GM21717 (cell line): Measurements from ENCODE around the gene FAM53A.

Experiments
- ATAC-seq: cut with Tn5 transposase; IDR thresholded peaks from one replicate; pipeline ENCODE4 v1.9.1; 2021; ENCODE audit warnings: mild to moderate bottlenecking, moderate library complexity; ENCODE audit not compliant: unreplicated experiment

The FAM53A gene, protein sequence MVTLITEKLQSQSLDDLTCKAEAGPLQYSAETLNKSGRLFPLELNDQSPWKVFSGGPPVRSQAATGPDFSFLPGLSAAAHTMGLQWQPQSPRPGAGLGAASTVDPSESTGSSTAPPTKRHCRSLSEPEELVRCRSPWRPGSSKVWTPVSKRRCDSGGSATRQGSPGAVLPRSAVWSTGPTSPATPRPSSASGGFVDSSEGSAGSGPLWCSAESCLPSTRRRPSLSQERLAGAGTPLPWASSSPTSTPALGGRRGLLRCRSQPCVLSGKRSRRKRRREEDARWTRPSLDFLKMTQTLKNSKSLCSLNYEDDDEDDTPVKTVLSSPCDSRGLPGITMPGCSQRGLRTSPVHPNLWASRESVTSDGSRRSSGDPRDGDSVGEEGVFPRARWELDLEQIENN

GRCh38 chr4:1683736-1684505 lies at the start of gene FAM53A:
Gene FAM53A, minus strand, starts transcription at chr4:1684313. Its CDS starts 15,572 bp downstream, at chr4:1668741.
- peak; percentile 75 for ATAC-seq

DNA sequence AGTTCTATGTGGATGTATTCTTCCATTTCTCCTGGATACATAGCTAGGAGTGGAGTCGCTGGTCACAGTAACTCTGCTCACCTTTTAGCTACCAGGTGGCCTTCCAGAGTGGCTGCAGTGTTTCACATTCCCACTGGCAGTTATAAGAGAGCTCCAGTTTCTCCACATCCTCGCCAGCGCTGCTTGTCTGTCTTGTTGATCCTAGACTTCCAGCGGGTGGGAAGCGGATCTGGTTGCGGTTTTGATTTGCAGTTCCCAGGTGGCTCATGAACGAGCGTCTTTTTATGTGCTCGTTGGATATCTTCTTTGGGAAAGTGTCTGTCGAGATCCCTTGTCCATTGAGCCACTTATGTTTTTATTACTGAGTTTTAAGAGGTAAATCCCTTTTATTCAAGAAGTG lies 48.8 kb upstream of the FAM53A start:
- no peak for ATAC-seq

DNA sequence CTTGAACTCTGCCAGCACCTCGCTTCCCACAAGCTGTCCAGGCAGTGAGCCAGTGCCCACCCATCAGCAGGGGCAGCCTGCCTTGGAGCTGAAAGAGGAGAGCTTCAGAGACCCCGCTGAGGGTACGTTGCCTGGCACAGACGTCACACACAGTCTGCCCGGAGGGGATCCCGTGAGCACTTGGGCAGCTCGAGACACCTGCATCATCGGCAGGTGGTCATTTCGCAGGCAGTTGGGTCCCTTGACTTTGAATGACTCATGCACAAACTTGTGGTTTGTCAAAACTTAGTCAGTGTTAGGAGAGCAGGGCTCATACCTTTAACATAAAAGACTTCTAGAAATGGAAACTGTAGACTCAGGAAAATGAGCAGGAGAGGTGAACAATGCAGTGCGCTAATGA lies 47.1 kb upstream of the FAM53A start:
- no peak for ATAC-seq

- no peak for ATAC-seq
Measured at GRCh38 chr4:1730532-1731135, 46.5 kb upstream of the FAM53A start.

GRCh38 chr4:1728061-1728980 lies 44.2 kb upstream of the FAM53A start:
- ATAC-seq, result no peak

DNA sequence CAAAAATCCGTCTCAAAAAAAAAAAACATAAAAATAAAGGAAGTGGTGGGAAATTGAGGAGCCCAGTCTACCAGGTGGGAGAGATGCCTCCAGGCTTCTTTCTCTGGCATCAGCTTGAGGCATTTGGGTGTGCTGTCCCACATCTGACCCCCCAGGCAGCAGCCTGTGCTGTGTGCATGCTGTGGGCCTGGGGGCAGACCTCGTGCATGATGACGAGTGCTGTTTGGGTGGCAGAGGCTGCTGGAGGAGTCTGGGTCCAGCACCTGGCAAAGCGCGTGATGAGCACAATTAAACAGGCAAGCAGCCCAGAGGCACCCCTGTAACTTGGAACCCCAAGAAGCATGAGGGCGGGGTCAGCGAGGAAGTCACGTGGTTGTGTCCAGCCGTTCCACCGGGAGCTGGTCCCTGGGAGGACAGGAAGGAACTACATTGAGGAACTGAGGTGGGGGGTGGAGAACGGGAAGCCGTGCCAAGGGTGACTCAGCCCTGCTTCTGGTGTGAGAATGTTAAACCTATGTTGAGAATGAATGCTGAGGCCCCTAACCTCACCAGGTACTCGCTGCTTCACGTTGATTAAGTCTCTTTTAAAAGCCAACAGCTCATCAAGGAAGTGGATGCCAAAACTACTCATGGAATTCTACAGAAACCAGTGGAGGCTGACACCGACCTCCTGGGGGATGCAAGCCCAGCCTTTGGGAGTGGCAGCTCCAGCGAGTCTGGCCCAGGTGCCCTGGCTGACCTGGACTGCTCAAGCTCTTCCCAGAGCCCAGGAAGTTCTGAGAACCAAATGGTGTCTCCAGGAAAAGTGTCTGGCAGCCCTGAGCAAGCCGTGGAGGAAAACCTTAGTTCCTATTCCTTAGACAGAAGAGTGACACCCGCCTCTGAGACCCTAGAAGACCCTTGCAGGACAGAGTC lies 43.3 kb upstream of the FAM53A start:
- ATAC-seq, result no peak

DNA sequence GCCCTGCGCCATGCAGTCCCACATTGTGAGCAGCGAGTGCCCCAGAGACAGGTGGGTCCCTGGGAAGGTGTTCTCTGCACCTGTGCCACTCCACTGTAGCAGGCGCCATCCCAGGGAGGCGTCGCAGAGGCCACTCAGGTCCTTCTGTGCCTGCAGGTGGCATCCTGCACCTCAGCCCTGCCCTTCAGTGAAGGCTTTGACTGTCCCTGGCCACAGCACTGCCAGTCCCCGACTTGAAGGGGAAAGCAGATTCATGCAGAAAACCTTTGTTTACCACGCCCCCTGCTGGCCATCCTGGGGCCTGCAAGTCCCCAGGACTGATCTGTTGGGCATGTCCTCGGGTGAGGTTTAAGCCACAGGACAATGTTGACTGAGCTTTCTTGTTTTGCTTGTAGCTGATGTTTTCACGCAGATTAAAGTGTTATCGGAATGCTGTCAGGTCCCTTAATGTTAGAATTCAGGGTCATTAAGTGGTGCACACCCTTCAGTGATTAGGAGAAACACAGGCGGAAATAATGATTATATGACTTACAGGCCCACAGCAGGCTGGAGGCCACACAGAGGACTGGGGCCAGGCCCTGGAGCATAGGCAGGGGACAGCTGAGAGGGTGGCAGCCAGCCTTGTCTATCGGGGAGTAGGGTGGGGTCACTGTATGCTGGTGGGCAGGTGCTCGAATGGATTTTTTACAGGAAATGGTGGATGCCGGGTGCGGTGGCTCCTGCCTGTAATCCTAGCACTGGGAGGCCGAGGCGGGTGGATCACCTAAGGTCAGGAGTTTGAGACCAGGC lies 42.2 kb upstream of the FAM53A start:
- no peak for ATAC-seq

DNA sequence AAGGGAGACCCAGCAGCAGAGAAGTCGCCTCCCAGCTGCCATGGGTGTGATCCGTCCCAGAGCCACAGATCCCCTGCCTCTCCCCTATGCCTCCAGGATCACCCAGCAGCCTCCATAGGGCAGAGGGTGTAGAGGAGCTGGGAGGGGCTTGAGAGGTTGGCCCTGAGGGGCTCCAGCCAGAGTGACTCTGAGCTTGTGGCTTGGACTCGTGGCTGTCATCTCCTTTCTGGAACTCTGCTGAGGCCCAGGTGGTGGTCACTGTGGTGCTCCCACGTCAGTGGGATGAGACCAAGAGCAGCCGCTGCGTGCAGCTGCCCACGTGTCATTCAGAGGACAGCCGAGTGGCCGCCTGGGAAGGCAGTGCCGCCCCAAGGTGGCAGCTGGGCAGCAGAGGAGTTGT lies 41.4 kb upstream of the FAM53A start:
- no peak for ATAC-seq

DNA sequence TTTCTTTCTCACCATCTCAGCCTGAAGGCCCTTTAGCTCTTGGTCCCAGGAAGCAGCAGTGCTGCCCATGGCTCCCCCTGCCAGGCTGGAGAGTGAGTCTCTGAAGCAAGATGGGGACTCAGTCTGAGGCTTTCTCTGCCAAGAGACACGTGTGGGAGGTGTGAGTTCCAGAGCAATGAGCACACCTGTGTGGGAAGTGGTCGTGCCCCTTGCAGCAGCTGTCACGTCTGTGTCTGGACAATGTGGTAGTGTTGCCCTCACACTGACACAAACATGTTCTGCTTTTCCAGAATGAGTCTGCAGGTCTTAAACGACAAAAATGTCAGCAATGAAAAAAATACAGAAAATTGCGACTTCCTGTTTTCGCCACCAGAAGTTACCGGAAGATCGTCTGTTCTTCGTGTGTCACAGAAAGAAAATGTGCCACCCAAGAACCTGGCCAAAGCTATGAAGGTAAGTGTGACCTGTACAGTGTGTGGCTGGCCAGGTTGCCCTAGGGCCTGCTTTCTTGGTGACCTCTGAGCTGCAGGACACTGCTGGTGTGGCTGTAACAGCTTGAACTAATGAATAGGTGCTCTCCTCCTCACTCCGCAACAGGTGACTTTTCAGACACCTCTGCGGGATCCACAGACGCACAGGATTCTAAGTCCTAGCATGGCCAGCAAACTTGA lies 39.2 kb upstream of the FAM53A start:
- no peak for ATAC-seq

- no peak for ATAC-seq
Measured at GRCh38 chr4:1722551-1723118, 38.5 kb upstream of the FAM53A start.

DNA sequence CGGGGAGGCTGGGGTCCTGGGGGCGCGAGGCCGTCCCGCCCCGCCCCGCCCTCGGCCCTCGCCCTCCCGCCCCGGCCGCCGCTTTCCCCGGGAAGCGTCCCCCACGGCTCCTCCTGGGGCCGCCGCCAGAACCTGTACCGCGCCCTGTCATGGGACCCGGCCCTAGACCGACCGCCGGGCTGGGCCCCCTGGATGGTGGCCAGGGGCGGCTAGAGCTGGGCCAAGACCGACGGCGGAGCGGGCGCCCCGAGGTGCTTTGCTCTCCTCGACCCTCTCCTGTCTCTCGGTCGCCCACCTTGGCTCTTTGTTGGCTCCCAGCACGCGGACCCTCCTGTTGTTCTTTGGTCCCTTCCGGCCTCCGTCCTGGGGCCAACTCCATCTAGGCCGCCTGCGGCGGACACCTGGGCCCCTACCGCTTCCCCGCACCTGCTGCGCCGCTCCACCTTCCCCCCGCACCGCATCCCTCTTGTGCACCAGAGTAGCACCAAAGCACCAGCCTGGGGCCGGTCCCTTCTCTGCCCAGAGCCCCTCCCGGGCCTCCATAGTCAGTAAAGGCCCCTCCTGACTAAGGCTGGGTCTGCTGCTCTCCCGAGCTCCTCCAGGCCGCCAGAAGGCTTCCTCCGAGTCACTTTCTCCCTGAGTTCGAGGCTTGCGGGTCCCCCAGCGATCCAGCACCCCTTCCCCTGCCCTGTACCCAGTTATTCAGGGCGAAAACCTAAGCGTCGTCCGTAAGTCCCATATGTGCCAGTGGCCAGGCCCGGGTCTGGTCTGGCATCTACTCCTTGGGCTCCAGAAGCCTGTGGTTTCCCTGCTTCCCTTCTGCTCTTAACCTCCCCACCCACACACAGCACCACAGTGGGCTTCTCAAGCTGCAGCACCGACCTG lies 37.8 kb upstream of the FAM53A start:
- peak; percentile 3 for ATAC-seq

GRCh38 chr4:1721003-1721665 lies 37.0 kb upstream of the FAM53A start, which contains the start of the genes TACC3 and TMEM129:
Gene TACC3, plus strand, starts transcription at chr4:1721521. Its CDS starts 1,901 bp downstream, at chr4:1723422.
Gene TMEM129, minus strand, starts transcription at chr4:1721323. Its CDS starts 486 bp downstream, at chr4:1720837.
- peak; percentile 74 for ATAC-seq

DNA sequence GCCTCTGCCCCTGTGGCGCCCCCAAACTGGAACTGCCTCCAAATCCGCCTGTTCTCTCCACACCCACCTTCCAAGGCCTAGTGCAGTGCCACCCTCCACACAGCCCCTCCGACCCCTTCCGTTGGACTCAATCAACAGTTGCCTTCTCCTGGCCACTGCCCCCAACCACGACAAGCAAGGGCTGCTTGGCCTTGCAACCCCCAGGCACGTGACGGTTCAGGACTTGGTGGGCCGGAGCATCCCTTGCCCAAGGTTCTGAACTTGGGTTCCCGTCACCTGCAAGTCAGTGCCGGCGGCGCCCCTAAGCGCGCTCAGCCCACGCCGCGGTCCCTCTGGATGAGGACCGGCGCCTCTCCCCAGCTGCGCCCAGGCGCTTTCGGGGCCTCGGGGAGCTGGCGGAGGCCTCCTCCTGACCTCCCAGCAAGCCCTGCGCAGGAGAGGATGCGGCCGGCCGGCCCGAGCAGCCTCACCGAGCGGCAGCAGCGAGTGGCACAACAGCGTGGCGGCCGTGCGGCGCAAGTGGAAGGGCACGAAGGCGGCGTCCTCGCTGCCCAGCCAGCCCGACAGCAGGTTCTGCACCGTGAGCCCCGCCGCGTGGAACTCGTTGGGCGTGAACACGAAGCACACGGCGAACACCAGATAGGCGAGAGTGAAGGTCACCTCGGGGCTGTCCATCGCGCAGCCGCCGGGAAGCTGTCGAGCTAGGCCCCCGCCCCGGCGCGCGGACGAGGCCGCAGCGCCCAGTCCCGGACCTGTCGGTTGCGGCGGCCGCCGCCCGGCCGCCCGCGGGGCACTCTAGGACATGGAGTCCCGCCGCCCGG lies 36.3 kb upstream of the FAM53A start:
- peak; percentile 11 for ATAC-seq

DNA sequence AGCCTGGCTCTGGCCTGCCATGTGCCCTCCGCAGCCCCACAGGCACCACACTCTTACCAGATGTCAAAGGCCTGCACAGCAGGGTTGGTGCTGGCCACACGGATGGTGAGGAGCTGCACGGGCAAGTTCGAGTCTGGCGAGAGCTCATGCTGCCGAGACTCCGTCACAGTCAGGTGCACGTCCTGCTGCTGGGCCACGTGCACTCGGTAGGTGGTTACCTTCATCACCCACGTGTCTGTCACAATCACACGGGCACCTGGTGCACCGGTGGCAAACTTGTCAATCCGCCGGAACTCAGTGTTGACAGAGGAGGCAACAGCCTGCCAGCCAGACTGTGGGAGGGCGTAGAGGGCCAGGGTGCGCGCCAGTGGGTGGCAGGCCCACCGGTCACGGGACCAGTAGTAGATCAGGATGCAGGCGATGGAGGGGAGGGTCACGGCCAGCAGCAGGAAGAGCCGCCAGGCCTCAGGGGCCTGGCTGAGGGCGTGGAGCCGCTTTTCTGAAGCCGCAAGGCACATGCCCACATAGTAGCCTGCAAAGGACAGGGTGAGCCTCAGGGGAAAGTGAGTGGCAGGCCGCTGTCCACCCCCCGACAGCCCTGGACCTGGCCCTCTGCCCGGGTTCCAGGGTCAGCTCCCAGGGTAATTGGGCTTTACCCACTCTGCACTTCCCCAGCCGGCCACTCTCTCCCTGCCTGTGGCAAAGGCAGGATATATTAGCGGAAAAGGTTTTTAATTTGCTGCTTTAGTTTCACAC lies 34.2 kb upstream of the FAM53A start:
- ATAC-seq, result no peak
